Sciatic nerve (tissue), 2 donors: ENCODE data around the gene TSPAN9. TPM values are rescaled to one million over a fixed set of nuclear protein-coding genes. Genes with fewer than 3 reads are reported as not detected.

Source experiments
- ATAC-seq: fragments of 200-7000 bp; cut with Tn5 transposase; one replicate; pipeline ENCODE4 v1.9.1; 2020; ENCODE audit warnings: mild to moderate bottlenecking, moderate library complexity
- DNase-seq: peaks from one replicate; pipeline ENCODE4 v3.0.0-alpha.2; 2020; ENCODE audit warnings: low spot score
- intact Hi-C: fragments of 100-400 bp; cut with DNase I; formaldehyde crosslinking; loops from one replicate; pipeline ENCODE4 v1.14.2; 2022
- total RNA-seq: library from RNA; stranded (reverse); fragmentation: NEBNext Ultra II Directional; extraction: Animal tissue kit (Norgen Biotek cat#: 25700); gene quantifications from one replicate; pipeline ENCODE4 v1.2.1, GENCODE V29; 2021
- donor health status: DM: no; HTN: no; CAD: no.
- donor health status: DM: no; HTN: no; CAD: no.

Gene TSPAN9
- total RNA-seq, 1 donor from 2014 or later: 37.5 TPM

- intact Hi-C loops: no loop called here
- no peak for DNase-seq
- no peak for ATAC-seq
These were observed 186.1 kb downstream of the TSPAN9 start for GRCh38 chr12:3263282-3263681.

GRCh38 chr12:3263939-3264922, 187.1 kb downstream of the TSPAN9 start:
- intact Hi-C loops: no loop called here
- no peak for ATAC-seq
- no peak for DNase-seq

- ATAC-seq (no peak), DNase-seq (no peak)
- intact Hi-C loops: no loop called here
These were observed 188.2 kb downstream of the TSPAN9 start for GRCh38 chr12:3265406-3265805.

- ATAC-seq (no peak), DNase-seq (no peak)
- intact Hi-C loops: no loop called here
These were observed 189.5 kb downstream of the TSPAN9 start for GRCh38 chr12:3266638-3267037.

GRCh38 chr12:3267690-3268089, 190.5 kb downstream of the TSPAN9 start:
- intact Hi-C loops: no loop called here
- no peak for ATAC-seq
- no peak for DNase-seq

GRCh38 chr12:3269594-3269993, 192.4 kb downstream of the TSPAN9 start:
- no peak for ATAC-seq
- DNase-seq: no peak
- intact Hi-C loops: no loop called here

- DNase-seq (no peak), ATAC-seq (no peak)
- intact Hi-C loops: loop anchor here (5.0 kb wide), 1 partner anchor 199 kb away; no protein-coding TSS in a partner anchor
These were observed 194.0 kb downstream of the TSPAN9 start for GRCh38 chr12:3271146-3271545.

GRCh38 chr12:3271639-3272038, 194.5 kb downstream of the TSPAN9 start:
- intact Hi-C loops: loop anchor here (5.0 kb wide), 1 partner anchor 199 kb away; no protein-coding TSS in a partner anchor
- DNase-seq: no peak
- ATAC-seq: no peak

- intact Hi-C loops: loop anchor here (5.0 kb wide), 1 partner anchor 201 kb away; no protein-coding TSS in a partner anchor
- ATAC-seq: no peak
These were observed 195.8 kb downstream of the TSPAN9 start for GRCh38 chr12:3272958-3273357.

GRCh38 chr12:3273409-3273853, 196.3 kb downstream of the TSPAN9 start:
- peak; percentile 58 for ATAC-seq
- intact Hi-C loops: loop anchor here (5.0 kb wide), 1 partner anchor 201 kb away; no protein-coding TSS in a partner anchor
- no peak for DNase-seq

More at GRCh38 chr12:3272958-3273357, 195.8 kb downstream of the TSPAN9 start:
- no peak for DNase-seq

GRCh38 chr12:3274664-3275063, 197.5 kb downstream of the TSPAN9 start:
- DNase-seq: no peak
- intact Hi-C loops: loop anchor here (2.0 to 5.0 kb wide), 3 partner anchors 72 to 202 kb away; no protein-coding TSS in a partner anchor
- ATAC-seq: no peak

- ATAC-seq (peak; percentile 77), DNase-seq (peak; percentile 90)
- intact Hi-C loops: loop anchor here (2.0 kb wide), 2 partner anchors 73 to 139 kb away; no protein-coding TSS in a partner anchor
These were observed 198.2 kb downstream of the TSPAN9 start for GRCh38 chr12:3275171-3276041.

- intact Hi-C loops: no loop called here
- DNase-seq (no peak), ATAC-seq (no peak)
These were observed 199.0 kb downstream of the TSPAN9 start for GRCh38 chr12:3276226-3276625.

- ATAC-seq: no peak
- intact Hi-C loops: no loop called here
These were observed 200.2 kb downstream of the TSPAN9 start for GRCh38 chr12:3277306-3277943.

GRCh38 chr12:3278681-3279414, 201.7 kb downstream of the TSPAN9 start:
- intact Hi-C loops: no loop called here
- ATAC-seq (no peak), DNase-seq (no peak)

More at GRCh38 chr12:3277306-3277943, 200.2 kb downstream of the TSPAN9 start:
- DNase-seq: no peak

- DNase-seq (no peak), ATAC-seq (no peak)
- intact Hi-C loops: no loop called here
These were observed 202.2 kb downstream of the TSPAN9 start for GRCh38 chr12:3279415-3279780.

GRCh38 chr12:3279832-3280231, 202.7 kb downstream of the TSPAN9 start:
- intact Hi-C loops: no loop called here

GRCh38 chr12:3280967-3281366, 203.8 kb downstream of the TSPAN9 start:
- DNase-seq: no peak
- intact Hi-C loops: no loop called here
- no peak for ATAC-seq

More at GRCh38 chr12:3279832-3280231, 202.7 kb downstream of the TSPAN9 start:
- DNase-seq: no peak
- no peak for ATAC-seq
